B cell (primary cell): ENCODE results near the gene HELT. TPM values are rescaled to one million over a fixed set of nuclear protein-coding genes. Genes with fewer than 3 reads are reported as not detected.

ENCODE experiments used
- ATAC-seq: fragments of 200-7000 bp; cut with Tn5 transposase; one replicate; pipeline ENCODE4 v1.10.0; 2021; ENCODE audit warnings: low read depth, mild to moderate bottlenecking, moderate number of reproducible peaks, moderate library complexity
- CTCF ChIA-PET: fragments of 350-600 bp; sonication (Branson Sonifier 250); formaldehyde crosslinking; loops from one replicate; lab custom pipeline; 2021; ENCODE audit warnings: antibody characterized with exemption, inconsistent platforms; lab: Charles Lee
- POLR2A ChIA-PET: fragments of 350-600 bp; sonication (Branson Sonifier 250); formaldehyde crosslinking; loops from one replicate; lab custom pipeline; 2021; ENCODE audit warnings: antibody characterized with exemption; lab: Charles Lee
- DNase-seq: peaks from one replicate; pipeline ENCODE4 v3.0.0; 2013
- H2AFZ ChIP-seq: 2 replicates; pipeline ENCODE4 v1.6.1; 2012; ENCODE audit warnings: mild to moderate bottlenecking, low read depth, low read length; ENCODE audit not compliant: insufficient read depth, poor library complexity, severe bottlenecking
- H3K27ac ChIP-seq, 2 donors: 1 replicate in 1 of 2; 2 replicates in 1 of 2; pipeline ENCODE4 v1.5.1; 2012 to 2013; ENCODE audit warnings: low read length in 2 of 2, mild to moderate bottlenecking in 2 of 2, moderate library complexity in 1 of 2
- H3K27me3 ChIP-seq, 4 experiments: fragments of 200-600 bp in 1 of 4; sonication (generic) in 1 of 4; replicated peaks in 1 of 4; 1 replicate in 2 of 4; 2 replicates in 2 of 4; pipeline versions ENCODE4 v1.6.1 to v1.7.0; 2013 to 2016; ENCODE audit warnings: low read length in 3 of 4, mild to moderate bottlenecking in 2 of 4, mixed read lengths in 1 of 4, moderate library complexity in 1 of 4; ENCODE audit not compliant: insufficient read depth in 4 of 4, control insufficient read depth in 3 of 4; ENCODE audit errors: control extremely low read depth in 1 of 4
- H3K36me3 ChIP-seq, 2 experiments: replicated peaks in 1 of 2; 1 replicate in 1 of 2; 2 replicates in 1 of 2; pipeline versions ENCODE4 v1.6.1 to v1.7.1; 2013; ENCODE audit warnings: low read length in 1 of 2; ENCODE audit not compliant: insufficient read depth in 2 of 2, control insufficient read depth in 1 of 2; ENCODE audit errors: control extremely low read depth in 1 of 2, extremely low read depth in 1 of 2
- H3K4me1 ChIP-seq, 2 donors: fragments of 200-600 bp in 1 of 2; sonication (generic) in 1 of 2; 1 replicate in 1 of 2; 2 replicates in 1 of 2; pipeline versions ENCODE4 v1.5.1 to v1.6.1; 2013 to 2017; ENCODE audit warnings: low read length in 2 of 2; ENCODE audit not compliant: control insufficient read depth in 2 of 2, insufficient read depth in 2 of 2
- H3K4me2 ChIP-seq: replicated peaks from 2 replicates; pipeline ENCODE3; 2012; ENCODE audit warnings: mild to moderate bottlenecking, low read depth, low read length; ENCODE audit not compliant: poor library complexity, severe bottlenecking
- H3K4me3 ChIP-seq, 5 experiments: fragments of 200-600 bp in 1 of 5; sonication (generic) in 1 of 5; 1 replicate in 3 of 5; 2 replicates in 2 of 5; pipeline versions ENCODE4 v1.5.1 to v1.7.0; 2011 to 2016; ENCODE audit warnings: low read length in 4 of 5, mild to moderate bottlenecking in 4 of 5, low read depth in 2 of 5, control low read depth in 1 of 5, moderate library complexity in 1 of 5; ENCODE audit not compliant: insufficient read depth in 1 of 5; ENCODE audit errors: control extremely low read depth in 1 of 5, extremely low read depth in 1 of 5
- H3K79me2 ChIP-seq: fragments of 200-600 bp; sonication (generic); one replicate; pipeline ENCODE4 v1.6.0; 2016; ENCODE audit warnings: low read length; ENCODE audit not compliant: control insufficient read depth, insufficient read depth
- H3K9ac ChIP-seq: fragments of 200-600 bp; sonication (generic); 2 replicates; pipeline ENCODE4 v1.6.1; 2017; ENCODE audit warnings: mild to moderate bottlenecking, low read length, moderate library complexity
- H3K9me3 ChIP-seq, 3 donors: one replicate each; pipeline versions ENCODE4 v1.6.1 to v1.7.1; 2013; ENCODE audit warnings: low read length in 2 of 3; ENCODE audit not compliant: control insufficient read depth in 2 of 3, insufficient read depth in 1 of 3; ENCODE audit errors: control extremely low read depth in 1 of 3
- H4K20me1 ChIP-seq: 2 replicates; pipeline ENCODE4 v1.6.0; 2012; ENCODE audit warnings: mild to moderate bottlenecking, low read length; ENCODE audit not compliant: insufficient read depth, control insufficient read depth, poor library complexity, severe bottlenecking
- H3K27ac Mint-ChIP-seq: one replicate; pipeline ENCODE4 v1.8.0; 2021; ENCODE audit warnings: mixed read lengths
- H3K27me3 Mint-ChIP-seq: one replicate; pipeline ENCODE4 v1.8.0; 2021; ENCODE audit warnings: mixed read lengths
- H3K4me1 Mint-ChIP-seq: one replicate; pipeline ENCODE4 v1.8.0; 2021; ENCODE audit warnings: mixed read lengths
- H3K4me3 Mint-ChIP-seq: one replicate; pipeline ENCODE4 v1.8.0; 2021; ENCODE audit warnings: mixed read lengths
- H3K9me3 Mint-ChIP-seq: one replicate; pipeline ENCODE4 v1.8.0; 2022; ENCODE audit warnings: mixed read lengths; ENCODE audit not compliant: insufficient read depth
- CTCF ChIP-seq: fragments of 200-600 bp; IDR thresholded peaks from one replicate; pipeline ENCODE4 v1.8.0; 2022; ENCODE audit warnings: antibody characterized with exemption, mild to moderate bottlenecking
- EZH2 ChIP-seq: IDR thresholded peaks from 2 replicates; pipeline ENCODE4 v1.6.1; 2012; ENCODE audit warnings: borderline replicate concordance, low read depth, mild to moderate bottlenecking, moderate library complexity, low read length; ENCODE audit not compliant: insufficient read depth, poor library complexity, severe bottlenecking
- WGBS: methylation state at CpG from one replicate; pipeline ENCODE4 v1.1.5; 2013; ENCODE audit warnings: missing lambda C conversion rate; ENCODE audit not compliant: insufficient coverage; 5-methylcytosine and 5-hydroxymethylcytosine counted together
- intact Hi-C: fragments of 100-400 bp; cut with micrococcal nuclease; formaldehyde crosslinking; loops from one replicate; pipeline ENCODE4 v1.10.0; 2022
- polyA plus RNA-seq: library from polyadenylated mRNA; depleted of rRNA; stranded (reverse); fragments of >200 nt; gene quantifications from 2 replicates; pipeline ENCODE4 v1.2.3, GENCODE V29; 2012
- total RNA-seq, 2 donors: library from RNA; stranded (reverse); fragments of 120-200 nt in 1 of 2; gene quantifications; 1 replicate in 1 of 2; 2 replicates in 1 of 2; pipeline versions ENCODE4 v1.2.3 to v1.2.4, GENCODE V29; 2013 to 2022

HELT gene
- total and polyA plus RNA-seq, 2 donors (not counting 1 experiment from before 2014, with no cell fraction given) = not detected

GRCh38 chr4:185068837-185069236, 50.5 kb downstream of the HELT start:
- no CpG with 5 or more reads among the region's 3 CpGs for WGBS
- ChIA-PET POLR2A (no interaction called here), CTCF (no interaction called here)
- Histone ChIP-seq H2AFZ (no peak overlapping the region), H4K20me1 (no peaks in the 10 kb centered on the region), H3K36me3 (no peaks in the 10 kb centered on the region), H3K4me1 (no peaks in the 10 kb centered on the region), H3K79me2 (no peaks in the 10 kb centered on the region), H3K4me2 (no peak overlapping the region), H3K9me3 (no peaks in the 10 kb centered on the region), H3K27me3 (peaks cover 0 to 3% (median 0%) of the 10 kb centered on the region in 4 experiments), H3K27ac (no peak overlapping the region), H3K9ac (no peak overlapping the region), H3K4me3 (no peak overlapping the region)
- intact Hi-C loops = no loop called here
- H3K27ac Mint-ChIP-seq = no peak overlapping the region
- peaks cover 29% of the 10 kb centered on the region for H3K27me3 Mint-ChIP-seq
- ATAC-seq = no peak
- H3K4me3 Mint-ChIP-seq = no peak overlapping the region
- no peaks in the 10 kb centered on the region for H3K4me1 Mint-ChIP-seq
- no peaks in the 10 kb centered on the region for H3K9me3 Mint-ChIP-seq
- TF ChIP-seq EZH2 = no peak
- TF ChIP-seq CTCF = no peak
- no peak for DNase-seq

Other genes with a start within 250 kb of the HELT start
- 31.8 and 32.2 TPM in 2 replicates for gene ACSL1, start 192.5 kb upstream of the HELT start, total RNA-seq
- 6.6 and 7.1 TPM in 2 replicates for gene ACSL1, start 192.5 kb upstream of the HELT start, polyA plus RNA-seq
- 7.3 and 8.2 TPM in 2 replicates for gene SLC25A4, start 124.8 kb downstream of the HELT start, total RNA-seq
- gene SLC25A4, start 124.8 kb downstream of the HELT start, polyA plus RNA-seq = 11.7 and 13.0 TPM in 2 replicates
- gene CFAP97, start 185.5 kb downstream of the HELT start, total RNA-seq = 32.0 and 32.4 TPM in 2 replicates
- gene CFAP97, start 185.5 kb downstream of the HELT start, polyA plus RNA-seq = 9.3 and 11.3 TPM in 2 replicates
- gene SNX25, start 191.1 kb downstream of the HELT start, total RNA-seq = 77.6 and 83.8 TPM in 2 replicates
- gene SNX25, start 191.1 kb downstream of the HELT start, polyA plus RNA-seq = 12.0 and 24.2 TPM in 2 replicates